HG02981 (cell line): Measurements from ENCODE around the gene TAF1L.
"Not testable (repeated sequence)": the region's sequence is repeated elsewhere in the genome, so short reads cannot be mapped to it uniquely, and the experiment has no call there.

Experiments
- ATAC-seq: cut with Tn5 transposase; IDR thresholded peaks from one replicate; pipeline ENCODE4 v1.9.1; 2021; ENCODE audit warnings: mild to moderate bottlenecking, moderate library complexity; ENCODE audit not compliant: unreplicated experiment

Gene TAF1L, protein sequence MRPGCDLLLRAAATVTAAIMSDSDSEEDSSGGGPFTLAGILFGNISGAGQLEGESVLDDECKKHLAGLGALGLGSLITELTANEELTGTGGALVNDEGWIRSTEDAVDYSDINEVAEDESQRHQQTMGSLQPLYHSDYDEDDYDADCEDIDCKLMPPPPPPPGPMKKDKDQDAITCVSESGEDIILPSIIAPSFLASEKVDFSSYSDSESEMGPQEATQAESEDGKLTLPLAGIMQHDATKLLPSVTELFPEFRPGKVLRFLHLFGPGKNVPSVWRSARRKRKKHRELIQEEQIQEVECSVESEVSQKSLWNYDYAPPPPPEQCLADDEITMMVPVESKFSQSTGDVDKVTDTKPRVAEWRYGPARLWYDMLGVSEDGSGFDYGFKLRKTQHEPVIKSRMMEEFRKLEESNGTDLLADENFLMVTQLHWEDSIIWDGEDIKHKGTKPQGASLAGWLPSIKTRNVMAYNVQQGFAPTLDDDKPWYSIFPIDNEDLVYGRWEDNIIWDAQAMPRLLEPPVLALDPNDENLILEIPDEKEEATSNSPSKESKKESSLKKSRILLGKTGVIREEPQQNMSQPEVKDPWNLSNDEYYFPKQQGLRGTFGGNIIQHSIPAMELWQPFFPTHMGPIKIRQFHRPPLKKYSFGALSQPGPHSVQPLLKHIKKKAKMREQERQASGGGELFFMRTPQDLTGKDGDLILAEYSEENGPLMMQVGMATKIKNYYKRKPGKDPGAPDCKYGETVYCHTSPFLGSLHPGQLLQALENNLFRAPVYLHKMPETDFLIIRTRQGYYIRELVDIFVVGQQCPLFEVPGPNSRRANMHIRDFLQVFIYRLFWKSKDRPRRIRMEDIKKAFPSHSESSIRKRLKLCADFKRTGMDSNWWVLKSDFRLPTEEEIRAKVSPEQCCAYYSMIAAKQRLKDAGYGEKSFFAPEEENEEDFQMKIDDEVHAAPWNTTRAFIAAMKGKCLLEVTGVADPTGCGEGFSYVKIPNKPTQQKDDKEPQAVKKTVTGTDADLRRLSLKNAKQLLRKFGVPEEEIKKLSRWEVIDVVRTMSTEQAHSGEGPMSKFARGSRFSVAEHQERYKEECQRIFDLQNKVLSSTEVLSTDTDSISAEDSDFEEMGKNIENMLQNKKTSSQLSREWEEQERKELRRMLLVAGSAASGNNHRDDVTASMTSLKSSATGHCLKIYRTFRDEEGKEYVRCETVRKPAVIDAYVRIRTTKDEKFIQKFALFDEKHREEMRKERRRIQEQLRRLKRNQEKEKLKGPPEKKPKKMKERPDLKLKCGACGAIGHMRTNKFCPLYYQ (N-terminal part only)

DNA sequence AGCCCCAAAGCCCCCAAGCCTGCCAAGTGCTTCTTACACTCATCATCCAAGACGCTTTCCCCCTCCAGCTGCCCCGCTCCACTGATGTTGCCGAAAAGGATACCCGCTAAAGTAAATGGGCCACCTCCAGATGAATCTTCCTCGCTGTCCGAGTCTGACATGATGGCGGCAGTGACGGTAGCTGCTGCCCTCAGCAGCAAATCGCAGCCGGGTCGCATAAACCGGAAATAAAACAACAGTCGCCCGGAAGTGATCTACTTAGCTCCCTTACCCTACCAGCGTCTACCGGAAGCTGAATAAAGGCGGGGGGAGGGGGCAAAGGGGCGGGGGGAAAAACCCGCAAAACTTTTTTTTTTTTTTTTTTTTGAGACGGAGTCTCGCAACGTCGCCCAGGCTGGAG is at the start of gene TAF1L:
TSS of gene TAF1L (minus strand) at position 308 of the 400 bp plus-strand sequence. CDS start at position 218, 90 bp downstream.
- no peak for ATAC-seq

GRCh38 chr9:32681751-32682150 is 46.3 kb upstream of the TAF1L start:
- ATAC-seq: no peak

DNA sequence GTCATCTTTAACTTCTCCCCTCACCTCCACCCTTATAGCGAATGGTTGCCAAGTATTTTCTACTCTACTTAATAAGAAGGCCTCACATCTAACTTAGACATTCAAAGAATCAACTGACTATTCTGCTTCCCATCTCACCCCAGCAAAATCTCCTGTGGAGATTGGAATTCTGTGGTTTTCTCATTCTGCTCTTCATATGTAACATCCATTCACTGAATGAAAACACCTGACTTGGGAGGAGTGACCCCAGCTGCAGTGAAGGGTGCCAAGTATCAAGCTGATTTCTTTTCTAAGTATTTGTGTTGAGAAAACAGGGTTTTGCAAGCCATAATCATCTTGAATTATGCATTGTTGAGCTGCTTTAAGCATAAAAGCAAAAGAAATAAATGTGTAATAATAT is 42.5 kb upstream of the TAF1L start:
- ATAC-seq: no peak

- ATAC-seq: no peak
These were observed 37.0 kb upstream of the TAF1L start for GRCh38 chr9:32672469-32672868.

DNA sequence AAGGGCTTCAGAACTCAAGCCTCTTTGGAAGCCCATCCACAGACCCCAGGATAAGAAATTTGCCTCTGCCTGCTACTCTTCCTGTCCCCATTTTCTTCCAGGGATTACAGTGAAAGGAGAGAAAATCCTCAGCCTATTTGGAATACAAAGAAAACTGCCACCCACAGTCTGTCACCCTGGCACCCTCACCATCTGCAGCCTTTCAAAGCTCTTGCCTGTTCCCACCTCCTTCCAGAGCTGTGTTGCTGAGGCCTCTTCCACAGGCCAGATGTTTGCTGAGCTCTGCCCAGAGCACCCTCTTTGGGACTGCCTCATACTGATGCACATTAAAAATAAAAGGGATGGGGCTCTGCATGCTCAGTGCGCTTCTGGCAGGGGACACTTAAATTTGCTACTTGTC is 35.9 kb upstream of the TAF1L start:
- ATAC-seq: no peak

DNA sequence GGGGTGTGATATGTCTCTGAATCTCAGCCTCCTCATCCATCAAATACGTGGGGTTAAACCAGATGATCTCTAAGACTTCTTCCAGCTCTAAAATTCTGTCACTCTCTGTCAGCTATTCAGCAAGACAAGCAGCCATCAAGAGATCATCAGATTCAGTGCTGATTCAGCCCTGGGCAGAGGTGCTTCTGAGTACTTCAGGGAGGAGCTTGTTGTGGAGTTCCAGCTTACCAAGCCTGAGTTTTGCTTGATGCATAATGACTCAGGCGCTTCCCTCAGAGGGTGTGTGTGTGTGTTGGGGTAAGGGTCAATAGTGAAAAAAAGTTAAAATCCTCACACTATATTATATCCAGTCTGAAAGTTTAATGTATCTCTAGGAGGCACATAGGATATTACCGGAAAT is 29.6 kb upstream of the TAF1L start:
- no peak for ATAC-seq

DNA sequence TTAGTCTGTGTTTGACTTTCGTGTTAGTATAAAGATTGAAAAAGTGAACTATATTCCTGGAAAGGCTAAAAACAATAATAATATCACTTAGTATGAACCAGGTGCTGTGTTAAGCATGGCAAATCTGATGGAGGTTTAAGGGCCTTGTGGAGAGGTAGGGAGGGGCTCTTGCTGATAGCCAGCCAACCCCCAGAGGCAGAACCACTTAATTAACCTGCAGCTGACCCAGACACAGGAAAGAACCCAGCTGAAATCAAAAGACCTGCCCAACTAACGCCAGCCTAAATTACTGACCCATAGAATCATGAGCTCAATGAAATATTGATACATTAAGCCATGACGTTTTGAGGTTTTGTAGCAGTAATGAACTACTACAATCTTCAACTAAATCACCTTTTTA is 28.3 kb upstream of the TAF1L start:
- ATAC-seq: no peak

DNA sequence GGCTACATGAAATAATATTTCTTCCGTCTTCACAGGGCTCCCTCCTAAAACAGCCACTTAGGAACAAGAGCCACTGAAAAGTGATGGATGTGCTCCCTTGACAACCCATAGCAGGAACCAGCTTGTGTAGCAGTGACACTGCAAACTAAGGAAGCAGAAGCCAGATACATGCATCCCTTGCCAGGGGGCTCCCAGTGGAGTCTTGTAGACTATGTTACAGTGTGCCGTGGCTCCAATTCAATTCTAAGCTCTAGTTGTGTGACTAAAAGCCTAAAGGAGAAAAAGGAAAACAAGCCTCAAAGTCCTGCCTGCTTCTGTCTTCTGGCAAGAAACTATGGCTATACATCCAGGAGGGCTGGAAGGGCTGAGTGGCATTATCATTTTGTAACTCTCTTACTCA is 12.2 kb upstream of the TAF1L start:
- no peak for ATAC-seq

- no peak for ATAC-seq
These were observed 9.2 kb upstream of the TAF1L start for GRCh38 chr9:32644698-32645097.

- not testable (repeated sequence) for ATAC-seq
These were observed 2.3 kb downstream of the TAF1L start for GRCh38 chr9:32633151-32633550.

- no peak for ATAC-seq
These were observed 3.5 kb downstream of the TAF1L start for GRCh38 chr9:32631991-32632390.

GRCh38 chr9:32627394-32627954 is 8.0 kb downstream of the TAF1L start:
- no peak for ATAC-seq

DNA sequence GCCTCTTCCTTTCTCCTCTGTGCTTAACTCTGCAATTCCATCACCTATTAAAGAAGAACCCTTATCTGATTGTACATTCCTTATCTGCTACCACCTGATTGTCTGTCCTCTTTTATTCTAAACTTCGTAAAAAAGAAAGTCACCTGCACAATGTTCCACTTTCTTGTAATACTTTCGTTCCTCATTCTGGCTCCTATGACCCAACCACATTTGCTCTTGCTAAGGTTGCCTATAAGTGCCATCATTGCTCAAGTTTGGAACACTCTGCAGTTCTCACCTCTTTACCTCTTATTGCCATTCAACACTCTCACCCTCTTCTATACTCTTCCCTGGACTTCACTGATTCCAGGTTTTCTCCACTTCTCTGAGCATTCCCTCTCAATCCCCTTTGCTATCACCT is 10.1 kb downstream of the TAF1L start:
- ATAC-seq: no peak

DNA sequence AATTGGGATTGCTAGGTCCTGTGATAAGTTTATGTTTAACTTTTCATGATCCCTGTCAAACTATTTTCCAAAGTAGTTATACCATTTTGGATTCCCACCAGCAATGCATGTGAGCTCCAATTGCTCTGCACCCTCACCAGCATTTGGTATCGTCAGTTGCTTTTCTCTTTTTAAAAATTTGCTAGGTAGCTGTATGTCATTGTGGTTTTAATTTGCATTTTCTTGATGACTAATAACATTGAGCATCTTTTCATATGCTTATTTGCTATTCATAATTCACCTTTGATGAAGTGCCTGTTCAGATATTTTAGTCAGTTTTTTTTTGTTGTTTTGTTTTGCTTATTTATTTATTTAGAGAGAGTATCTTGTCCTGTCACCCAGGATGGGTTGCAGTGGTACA is 12.5 kb downstream of the TAF1L start:
- ATAC-seq: no peak

GRCh38 chr9:32618261-32618660 is 17.2 kb downstream of the TAF1L start:
- ATAC-seq: no peak

- no peak for ATAC-seq
These were observed 28.7 kb downstream of the TAF1L start for GRCh38 chr9:32606811-32607210.

DNA sequence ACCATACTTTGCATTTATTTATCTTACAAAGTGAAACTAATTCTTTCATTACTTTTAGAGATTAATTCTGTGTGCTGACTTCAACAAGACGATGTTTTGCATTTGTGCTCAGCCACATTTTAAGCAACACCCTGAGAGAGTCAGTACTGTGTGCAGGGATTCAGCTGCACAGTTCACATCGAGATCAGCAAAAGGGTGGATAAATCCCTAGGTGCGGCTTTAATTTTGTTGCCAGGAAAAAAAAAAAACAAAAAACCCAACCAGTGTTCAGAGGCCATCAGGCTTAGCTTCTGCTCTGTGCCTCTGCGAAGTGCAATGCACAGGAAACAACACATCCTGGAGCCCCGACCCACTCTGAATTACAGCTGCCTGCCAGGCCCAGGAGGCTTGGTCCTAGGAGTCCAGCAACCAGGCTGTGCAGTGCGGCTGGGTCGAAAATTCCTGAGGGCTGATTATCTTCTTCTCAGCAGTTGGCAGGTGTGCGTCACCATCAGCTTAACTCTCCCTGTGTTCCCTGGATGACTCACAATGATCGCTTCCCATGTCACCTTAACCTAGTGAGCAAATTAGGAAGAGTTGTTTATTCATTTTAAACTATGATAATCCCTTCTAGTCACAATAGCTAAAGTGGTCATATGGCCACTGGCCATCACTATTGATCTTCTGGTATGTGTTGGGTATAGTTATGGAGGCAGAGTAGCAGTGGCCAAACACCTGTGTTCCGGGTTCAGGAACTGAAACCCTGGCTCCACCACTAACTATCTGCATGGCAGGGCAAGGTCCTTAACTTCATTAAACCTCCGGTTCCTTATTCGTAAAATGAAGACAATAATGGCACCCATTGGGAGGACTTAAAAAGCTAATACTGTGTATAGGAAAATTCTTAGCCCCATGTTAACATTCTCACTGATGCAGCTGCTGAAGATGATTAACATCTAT is 31.3 kb downstream of the TAF1L start:
- ATAC-seq: no peak

GRCh38 chr9:32599021-32599420 is 36.4 kb downstream of the TAF1L start:
- not testable (repeated sequence) for ATAC-seq

- ATAC-seq: no peak
These were observed 38.5 kb downstream of the TAF1L start for GRCh38 chr9:32596936-32597335.
